GM23338 (cell line): ENCODE results near the gene PACSIN1.

ENCODE experiments used
- EZH2phosphoT487 ChIP-seq: fragments of 200-600 bp; sonication (generic); IDR thresholded peaks from one replicate; pipeline ENCODE4 v1.8.1; 2018; ENCODE audit warnings: antibody characterized with exemption; ENCODE audit not compliant: unreplicated experiment
- NANOG ChIP-seq: IDR thresholded peaks from 2 replicates; pipeline ENCODE4 v1.6.1; 2016; ENCODE audit warnings: antibody characterized with exemption, borderline replicate concordance
- TF ChIP-seq, protein P1 (sequence below), 2 experiments: fragments of 200-600 bp in 1 of 2; sonication (generic) in 1 of 2; conservative IDR thresholded peaks; 2 replicates each; pipeline versions ENCODE4 v1.5.1 to v1.6.1; 2016 to 2017; ENCODE audit warnings: antibody characterized with exemption in 2 of 2, low read depth in 2 of 2, mild to moderate bottlenecking in 2 of 2, moderate library complexity in 1 of 2
- TF ChIP-seq, protein P2 (sequence below): IDR thresholded peaks from one replicate; pipeline ENCODE4 v1.6.1; 2018; ENCODE audit warnings: antibody characterized with exemption; ENCODE audit not compliant: unreplicated experiment

DNA sequence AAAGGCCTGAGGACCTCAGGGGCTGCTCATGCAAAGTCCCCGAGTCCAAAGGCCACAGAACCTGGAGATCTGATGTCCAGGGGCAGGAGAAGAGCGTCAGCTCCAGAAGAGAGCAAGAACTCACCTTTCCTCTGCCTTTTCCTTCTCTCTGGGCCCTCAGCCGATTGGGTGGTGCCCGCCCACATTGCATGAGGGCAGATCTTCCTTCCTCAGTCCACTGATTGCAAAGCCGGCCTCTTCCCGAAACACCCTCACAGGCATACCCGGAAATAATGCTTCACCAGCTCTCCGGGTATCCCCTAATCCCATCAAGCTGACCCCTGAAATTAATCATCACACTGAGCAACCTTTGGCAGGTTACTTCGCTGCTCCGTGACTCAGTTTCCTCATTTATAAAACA lies 56.9 kb downstream of the PACSIN1 start:
- TF ChIP-seq, protein P1, sequence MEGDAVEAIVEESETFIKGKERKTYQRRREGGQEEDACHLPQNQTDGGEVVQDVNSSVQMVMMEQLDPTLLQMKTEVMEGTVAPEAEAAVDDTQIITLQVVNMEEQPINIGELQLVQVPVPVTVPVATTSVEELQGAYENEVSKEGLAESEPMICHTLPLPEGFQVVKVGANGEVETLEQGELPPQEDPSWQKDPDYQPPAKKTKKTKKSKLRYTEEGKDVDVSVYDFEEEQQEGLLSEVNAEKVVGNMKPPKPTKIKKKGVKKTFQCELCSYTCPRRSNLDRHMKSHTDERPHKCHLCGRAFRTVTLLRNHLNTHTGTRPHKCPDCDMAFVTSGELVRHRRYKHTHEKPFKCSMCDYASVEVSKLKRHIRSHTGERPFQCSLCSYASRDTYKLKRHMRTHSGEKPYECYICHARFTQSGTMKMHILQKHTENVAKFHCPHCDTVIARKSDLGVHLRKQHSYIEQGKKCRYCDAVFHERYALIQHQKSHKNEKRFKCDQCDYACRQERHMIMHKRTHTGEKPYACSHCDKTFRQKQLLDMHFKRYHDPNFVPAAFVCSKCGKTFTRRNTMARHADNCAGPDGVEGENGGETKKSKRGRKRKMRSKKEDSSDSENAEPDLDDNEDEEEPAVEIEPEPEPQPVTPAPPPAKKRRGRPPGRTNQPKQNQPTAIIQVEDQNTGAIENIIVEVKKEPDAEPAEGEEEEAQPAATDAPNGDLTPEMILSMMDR (conservative IDR thresholded peaks at IDR 0.05; ENCODE audit: low read depth in 2 of 2): no peak
- TF ChIP-seq EZH2phosphoT487: no peak
- no peak for TF ChIP-seq NANOG
- TF ChIP-seq, protein P2, sequence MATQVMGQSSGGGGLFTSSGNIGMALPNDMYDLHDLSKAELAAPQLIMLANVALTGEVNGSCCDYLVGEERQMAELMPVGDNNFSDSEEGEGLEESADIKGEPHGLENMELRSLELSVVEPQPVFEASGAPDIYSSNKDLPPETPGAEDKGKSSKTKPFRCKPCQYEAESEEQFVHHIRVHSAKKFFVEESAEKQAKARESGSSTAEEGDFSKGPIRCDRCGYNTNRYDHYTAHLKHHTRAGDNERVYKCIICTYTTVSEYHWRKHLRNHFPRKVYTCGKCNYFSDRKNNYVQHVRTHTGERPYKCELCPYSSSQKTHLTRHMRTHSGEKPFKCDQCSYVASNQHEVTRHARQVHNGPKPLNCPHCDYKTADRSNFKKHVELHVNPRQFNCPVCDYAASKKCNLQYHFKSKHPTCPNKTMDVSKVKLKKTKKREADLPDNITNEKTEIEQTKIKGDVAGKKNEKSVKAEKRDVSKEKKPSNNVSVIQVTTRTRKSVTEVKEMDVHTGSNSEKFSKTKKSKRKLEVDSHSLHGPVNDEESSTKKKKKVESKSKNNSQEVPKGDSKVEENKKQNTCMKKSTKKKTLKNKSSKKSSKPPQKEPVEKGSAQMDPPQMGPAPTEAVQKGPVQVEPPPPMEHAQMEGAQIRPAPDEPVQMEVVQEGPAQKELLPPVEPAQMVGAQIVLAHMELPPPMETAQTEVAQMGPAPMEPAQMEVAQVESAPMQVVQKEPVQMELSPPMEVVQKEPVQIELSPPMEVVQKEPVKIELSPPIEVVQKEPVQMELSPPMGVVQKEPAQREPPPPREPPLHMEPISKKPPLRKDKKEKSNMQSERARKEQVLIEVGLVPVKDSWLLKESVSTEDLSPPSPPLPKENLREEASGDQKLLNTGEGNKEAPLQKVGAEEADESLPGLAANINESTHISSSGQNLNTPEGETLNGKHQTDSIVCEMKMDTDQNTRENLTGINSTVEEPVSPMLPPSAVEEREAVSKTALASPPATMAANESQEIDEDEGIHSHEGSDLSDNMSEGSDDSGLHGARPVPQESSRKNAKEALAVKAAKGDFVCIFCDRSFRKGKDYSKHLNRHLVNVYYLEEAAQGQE: no peak
